Fibroblast of the aortic adventitia (primary cell): Measurements from ENCODE around the gene DSC3. TPM values are rescaled to one million over a fixed set of nuclear protein-coding genes. Genes with fewer than 3 reads are reported as not detected.
"Not testable (repeated sequence)": the region's sequence is repeated elsewhere in the genome, so short reads cannot be mapped to it uniquely, and the experiment has no call there.

Experiments used
- DNase-seq: peaks from one replicate; pipeline ENCODE4 v3.0.0-alpha.2; 2010; ENCODE audit warnings: low read depth
- H3K4me3 ChIP-seq: 2 replicates; pipeline ENCODE4 v1.5.1; 2011; ENCODE audit warnings: low read depth, mild to moderate bottlenecking, control low read depth, low read length, moderate library complexity
- total RNA-seq: library from RNA; depleted of rRNA; stranded (reverse); fragments of >200 nt; gene quantifications from 2 replicates; pipeline ENCODE4 v1.2.3, GENCODE V29; 2012; ENCODE audit warnings: low replicate concordance
- TF ChIP-seq, protein P1 (sequence below): IDR thresholded peaks from 2 replicates; pipeline ENCODE4 v1.5.1; 2011; ENCODE audit warnings: mild to moderate bottlenecking, low read length, control low read depth, inconsistent platforms; ENCODE audit not compliant: insufficient read depth

The DSC3 gene
- total RNA-seq, 1 donor: 0.09 TPM

GRCh38 chr18:31030574-31031278 is 11.8 kb downstream of the DSC3 start:
- TF ChIP-seq, protein P1, sequence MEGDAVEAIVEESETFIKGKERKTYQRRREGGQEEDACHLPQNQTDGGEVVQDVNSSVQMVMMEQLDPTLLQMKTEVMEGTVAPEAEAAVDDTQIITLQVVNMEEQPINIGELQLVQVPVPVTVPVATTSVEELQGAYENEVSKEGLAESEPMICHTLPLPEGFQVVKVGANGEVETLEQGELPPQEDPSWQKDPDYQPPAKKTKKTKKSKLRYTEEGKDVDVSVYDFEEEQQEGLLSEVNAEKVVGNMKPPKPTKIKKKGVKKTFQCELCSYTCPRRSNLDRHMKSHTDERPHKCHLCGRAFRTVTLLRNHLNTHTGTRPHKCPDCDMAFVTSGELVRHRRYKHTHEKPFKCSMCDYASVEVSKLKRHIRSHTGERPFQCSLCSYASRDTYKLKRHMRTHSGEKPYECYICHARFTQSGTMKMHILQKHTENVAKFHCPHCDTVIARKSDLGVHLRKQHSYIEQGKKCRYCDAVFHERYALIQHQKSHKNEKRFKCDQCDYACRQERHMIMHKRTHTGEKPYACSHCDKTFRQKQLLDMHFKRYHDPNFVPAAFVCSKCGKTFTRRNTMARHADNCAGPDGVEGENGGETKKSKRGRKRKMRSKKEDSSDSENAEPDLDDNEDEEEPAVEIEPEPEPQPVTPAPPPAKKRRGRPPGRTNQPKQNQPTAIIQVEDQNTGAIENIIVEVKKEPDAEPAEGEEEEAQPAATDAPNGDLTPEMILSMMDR: no peak
- no peak overlapping the region for H3K4me3 ChIP-seq
- no peak for DNase-seq

GRCh38 chr18:31015715-31016434 is 26.7 kb downstream of the DSC3 start:
- TF ChIP-seq, protein P1: no peak
- H3K4me3 ChIP-seq: no peak overlapping the region
- no peak for DNase-seq

GRCh38 chr18:31011455-31011854 is 31.1 kb downstream of the DSC3 start:
- H3K4me3 ChIP-seq: not testable (repeated sequence)
- DNase-seq: peak; percentile 0

DNA sequence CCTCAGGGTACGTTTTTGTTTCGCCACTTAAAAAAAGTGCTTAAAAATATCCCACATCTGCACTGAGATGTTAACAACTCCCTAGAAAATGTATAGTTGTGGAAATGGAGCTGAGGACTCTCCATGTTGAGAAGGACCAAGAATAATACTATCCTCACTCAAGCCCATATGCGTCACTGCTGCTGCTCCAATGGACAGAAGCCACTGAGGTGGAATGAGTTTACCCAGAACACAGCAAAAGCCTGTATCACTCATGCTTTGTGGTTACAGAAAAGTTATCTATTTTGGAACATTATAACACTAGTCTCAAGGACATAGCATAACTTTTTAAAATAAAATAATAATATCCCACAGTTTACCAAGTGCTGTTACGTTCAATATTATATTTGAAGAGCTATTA is 31.9 kb downstream of the DSC3 start:
- no peak overlapping the region for H3K4me3 ChIP-seq
- DNase-seq: no peak
- TF ChIP-seq, protein P1: no peak

- DNase-seq: no peak
- no peak overlapping the region for H3K4me3 ChIP-seq
- TF ChIP-seq, protein P1: no peak
Observed at GRCh38 chr18:30999887-31000628, 42.5 kb downstream of the DSC3 start.

- no peak overlapping the region for H3K4me3 ChIP-seq
- TF ChIP-seq, protein P1: no peak
- no peak for DNase-seq
Observed at GRCh38 chr18:30999186-30999585, 43.4 kb downstream of the DSC3 start.

DNA sequence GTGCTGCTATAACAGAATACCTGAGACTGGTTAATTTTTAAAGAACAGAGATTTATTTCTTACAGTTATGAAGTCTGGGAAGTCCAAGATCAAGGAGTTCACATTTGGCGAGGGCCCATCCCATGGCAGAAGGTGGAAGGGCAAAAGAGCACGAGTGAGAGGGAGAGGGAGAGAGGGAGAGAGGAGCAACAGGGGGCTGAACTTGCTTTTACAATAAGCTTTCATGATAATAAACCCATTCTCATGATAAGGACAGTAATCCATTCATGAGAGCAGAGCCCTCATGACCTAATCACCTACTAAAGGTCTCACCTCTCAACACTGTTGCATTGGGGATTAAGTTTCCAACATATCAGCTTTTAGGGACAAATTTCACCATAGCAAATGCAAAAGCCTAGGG is 45.3 kb downstream of the DSC3 start:
- TF ChIP-seq, protein P1: no peak
- no peak overlapping the region for H3K4me3 ChIP-seq
- no peak for DNase-seq
